GM10248 (cell line): Measurements from ENCODE around the gene CHIC1.
"Not testable (repeated sequence)": the region's sequence is repeated elsewhere in the genome, so short reads cannot be mapped to it uniquely, and the experiment has no call there.

Experiments
- CTCF ChIA-PET: fragments of 300-600 bp; sonication (Branson Sonifier 250); formaldehyde crosslinking; extraction: SDS; loops from one replicate; lab custom pipeline; 2021; ENCODE audit warnings: antibody characterized with exemption; lab: Yijun Ruan, JAX
- POLR2A ChIA-PET: fragments of 350-650 bp; sonication (Branson Sonifier 250); formaldehyde crosslinking; extraction: SDS; loops from one replicate; lab custom pipeline; 2020; ENCODE audit warnings: antibody characterized with exemption; lab: Yijun Ruan, JAX
- DNase-seq: peaks from one replicate; pipeline ENCODE4 v3.0.0; 2012; ENCODE audit errors: extremely low spot score
- TF ChIP-seq, protein P1 (sequence below): IDR thresholded peaks from 2 replicates; pipeline ENCODE4 v1.5.1; 2012; ENCODE audit warnings: mild to moderate bottlenecking, low read depth; ENCODE audit errors: extremely low read depth, missing control alignments, control extremely low read depth

Gene CHIC1

DNA sequence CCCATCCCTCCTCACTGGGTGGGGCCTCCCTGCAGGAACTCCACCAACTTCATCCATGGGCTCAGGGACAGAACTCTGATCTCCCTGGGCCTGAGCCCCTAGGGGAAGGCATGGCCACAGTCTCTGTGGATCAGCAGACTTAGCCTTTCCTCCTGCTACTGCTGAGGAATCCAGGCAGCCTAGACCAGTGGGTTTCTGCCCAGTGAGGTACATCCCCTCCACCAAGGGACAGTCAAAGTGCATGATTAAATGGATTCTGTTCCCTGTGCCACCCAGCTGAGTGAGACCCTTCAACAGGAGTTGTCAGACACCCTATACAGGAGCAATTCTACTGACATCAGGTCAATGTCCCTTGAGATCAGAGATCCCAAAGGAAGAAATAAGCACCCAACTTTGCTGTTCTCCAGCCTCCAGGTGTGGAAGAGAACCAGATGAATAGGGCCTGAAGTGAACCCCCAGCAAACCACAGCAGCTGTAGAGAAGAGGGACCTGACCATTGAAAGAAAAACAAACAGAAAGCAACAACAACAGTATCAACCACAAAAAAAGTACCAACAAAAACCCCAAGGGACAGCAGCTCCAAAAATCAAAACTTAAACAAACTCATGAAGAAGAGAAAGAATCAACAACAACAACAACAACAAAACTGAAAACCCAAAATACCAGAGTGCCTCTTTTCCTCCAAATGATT, 84.8 kb downstream of the CHIC1 start:
- POLR2A ChIA-PET = no interaction called here

GRCh38 chrX:73661322-73661721, 98.3 kb downstream of the CHIC1 start:
- CTCF ChIA-PET, DNase-seq, POLR2A ChIA-PET: not testable (repeated sequence)

More for the DNA sequence above, 84.8 kb downstream of the CHIC1 start:
- no peak for DNase-seq
- TF ChIP-seq, protein P1, sequence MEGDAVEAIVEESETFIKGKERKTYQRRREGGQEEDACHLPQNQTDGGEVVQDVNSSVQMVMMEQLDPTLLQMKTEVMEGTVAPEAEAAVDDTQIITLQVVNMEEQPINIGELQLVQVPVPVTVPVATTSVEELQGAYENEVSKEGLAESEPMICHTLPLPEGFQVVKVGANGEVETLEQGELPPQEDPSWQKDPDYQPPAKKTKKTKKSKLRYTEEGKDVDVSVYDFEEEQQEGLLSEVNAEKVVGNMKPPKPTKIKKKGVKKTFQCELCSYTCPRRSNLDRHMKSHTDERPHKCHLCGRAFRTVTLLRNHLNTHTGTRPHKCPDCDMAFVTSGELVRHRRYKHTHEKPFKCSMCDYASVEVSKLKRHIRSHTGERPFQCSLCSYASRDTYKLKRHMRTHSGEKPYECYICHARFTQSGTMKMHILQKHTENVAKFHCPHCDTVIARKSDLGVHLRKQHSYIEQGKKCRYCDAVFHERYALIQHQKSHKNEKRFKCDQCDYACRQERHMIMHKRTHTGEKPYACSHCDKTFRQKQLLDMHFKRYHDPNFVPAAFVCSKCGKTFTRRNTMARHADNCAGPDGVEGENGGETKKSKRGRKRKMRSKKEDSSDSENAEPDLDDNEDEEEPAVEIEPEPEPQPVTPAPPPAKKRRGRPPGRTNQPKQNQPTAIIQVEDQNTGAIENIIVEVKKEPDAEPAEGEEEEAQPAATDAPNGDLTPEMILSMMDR = no peak
- CTCF ChIA-PET = no interaction called here

GRCh38 chrX:73668779-73669178, 105.8 kb downstream of the CHIC1 start:
- ChIA-PET CTCF (no interaction called here), POLR2A (no interaction called here)
- DNase-seq = no peak
- TF ChIP-seq, protein P1 = no peak

DNA sequence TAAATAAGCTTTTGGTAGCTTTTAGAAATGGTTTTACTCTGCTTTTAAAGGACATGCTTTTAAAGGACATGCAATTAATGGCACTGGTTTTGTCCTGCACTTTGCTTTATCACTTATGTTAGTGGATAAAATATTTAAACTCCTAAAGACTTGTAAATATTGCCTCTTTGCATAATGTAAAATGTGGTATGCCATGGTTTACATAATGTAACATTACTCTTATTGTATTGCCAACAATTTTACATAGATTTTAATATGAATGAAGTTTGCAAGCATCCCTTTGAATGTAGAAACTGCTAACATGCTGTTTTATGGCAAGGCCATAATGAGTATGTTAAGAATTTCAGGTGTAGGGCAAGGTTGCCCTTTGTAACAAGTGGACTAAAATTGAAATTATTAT, 118.4 kb downstream of the CHIC1 start:
- ChIA-PET POLR2A (no interaction called here), CTCF (no interaction called here)
- TF ChIP-seq, protein P1 = no peak
- no peak for DNase-seq

DNA sequence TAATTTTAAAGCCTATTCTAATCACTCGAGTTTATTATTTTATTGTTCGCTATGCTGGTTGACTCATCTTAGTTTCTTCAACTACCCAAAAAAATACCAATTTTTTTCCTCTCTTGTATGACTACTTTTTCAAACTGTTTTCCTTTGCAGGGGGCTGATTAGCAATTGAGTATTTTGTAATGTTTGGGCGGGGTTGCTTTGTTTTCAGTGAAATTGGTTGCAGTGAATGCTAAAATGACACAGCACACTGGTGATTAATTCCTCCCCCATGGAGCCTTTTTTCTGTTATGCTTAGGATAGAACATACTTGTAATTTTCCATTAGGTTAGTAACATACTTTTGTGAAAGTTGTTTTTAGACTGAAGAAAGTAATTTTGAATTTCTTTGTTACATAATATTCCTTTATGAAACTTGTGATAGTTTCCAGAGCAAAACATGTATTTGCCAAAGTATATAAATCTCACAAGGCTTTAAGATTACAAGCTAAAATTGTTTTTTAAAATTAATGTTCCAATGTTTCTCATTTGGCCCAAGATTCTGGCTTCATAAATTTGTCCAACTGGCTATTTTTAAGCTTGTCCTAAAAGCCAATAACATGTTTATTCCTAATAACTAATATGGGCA, 120.4 kb downstream of the CHIC1 start:
- TF ChIP-seq, protein P1 = no peak
- CTCF ChIA-PET = no interaction called here
- no peak for DNase-seq
- POLR2A ChIA-PET = no interaction called here

DNA sequence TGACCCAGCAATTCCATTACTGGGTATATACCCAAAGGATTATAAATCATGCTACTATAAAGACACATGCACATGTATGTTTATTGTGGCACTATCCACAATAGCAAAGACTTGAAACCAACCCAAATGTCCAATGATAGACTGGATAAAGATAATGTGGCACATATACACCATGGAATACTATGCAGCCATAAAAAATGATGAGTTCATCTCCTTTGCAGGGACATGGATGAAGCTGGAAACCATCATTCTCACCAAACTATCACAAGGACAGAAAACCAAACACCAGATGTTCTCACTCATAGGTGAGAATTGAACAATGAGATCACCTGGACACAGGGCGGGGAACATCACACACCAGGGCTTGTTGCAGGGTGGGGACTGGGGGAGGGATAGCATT, 144.0 kb downstream of the CHIC1 start:
- CTCF ChIA-PET, POLR2A ChIA-PET: not testable (repeated sequence)

GRCh38 chrX:73728602-73729001, 165.6 kb downstream of the CHIC1 start:
- CTCF ChIA-PET = no interaction called here
- DNase-seq = no peak
- TF ChIP-seq, protein P1 = no peak
- POLR2A ChIA-PET = no interaction called here

More for the DNA sequence above, 144.0 kb downstream of the CHIC1 start:
- not testable (repeated sequence) for DNase-seq
